GM12873 (cell line): ENCODE measurements around the gene TMEM140.

Experiments used
- TF ChIP-seq, protein P1 (sequence below): IDR thresholded peaks from 2 replicates; pipeline ENCODE4 v1.5.1; 2012; ENCODE audit warnings: low read depth, mild to moderate bottlenecking, moderate library complexity, low read length, control low read depth; ENCODE audit not compliant: insufficient read depth; ENCODE audit errors: missing control alignments

The TMEM140 gene

DNA sequence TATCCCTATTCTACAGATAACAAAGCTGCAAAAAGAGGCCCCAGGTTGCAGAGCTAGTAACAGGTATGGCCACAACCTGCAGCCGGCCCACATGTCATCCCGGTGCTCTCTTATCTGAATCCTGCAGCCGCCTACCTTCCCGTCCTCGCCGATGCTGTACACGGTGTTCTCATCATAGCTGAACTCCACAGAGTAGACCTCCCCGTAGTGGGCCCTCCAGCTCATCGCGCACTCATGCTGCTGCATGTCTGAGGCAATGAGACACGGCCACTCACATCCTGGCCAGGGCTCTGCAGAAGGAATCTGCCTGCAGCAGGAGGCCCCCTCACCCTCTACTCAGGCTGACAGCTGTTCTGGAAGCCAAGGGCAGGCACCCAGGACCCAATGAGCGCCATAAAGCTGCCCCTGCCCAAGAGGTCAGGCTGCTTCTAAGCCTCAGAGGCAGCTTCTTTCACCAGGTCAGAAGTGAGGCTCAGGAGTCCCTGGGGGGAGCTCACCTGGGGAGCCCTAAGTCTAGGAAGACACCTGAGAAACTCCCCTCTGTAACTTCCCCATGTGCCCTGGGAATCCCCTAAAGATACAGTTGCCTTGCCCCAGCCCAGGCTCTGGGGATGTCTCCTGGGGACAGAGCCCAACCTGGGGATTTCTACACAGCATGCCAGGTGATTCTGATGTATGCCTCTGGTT lies 40.6 kb downstream of the TMEM140 start:
- TF ChIP-seq, protein P1, sequence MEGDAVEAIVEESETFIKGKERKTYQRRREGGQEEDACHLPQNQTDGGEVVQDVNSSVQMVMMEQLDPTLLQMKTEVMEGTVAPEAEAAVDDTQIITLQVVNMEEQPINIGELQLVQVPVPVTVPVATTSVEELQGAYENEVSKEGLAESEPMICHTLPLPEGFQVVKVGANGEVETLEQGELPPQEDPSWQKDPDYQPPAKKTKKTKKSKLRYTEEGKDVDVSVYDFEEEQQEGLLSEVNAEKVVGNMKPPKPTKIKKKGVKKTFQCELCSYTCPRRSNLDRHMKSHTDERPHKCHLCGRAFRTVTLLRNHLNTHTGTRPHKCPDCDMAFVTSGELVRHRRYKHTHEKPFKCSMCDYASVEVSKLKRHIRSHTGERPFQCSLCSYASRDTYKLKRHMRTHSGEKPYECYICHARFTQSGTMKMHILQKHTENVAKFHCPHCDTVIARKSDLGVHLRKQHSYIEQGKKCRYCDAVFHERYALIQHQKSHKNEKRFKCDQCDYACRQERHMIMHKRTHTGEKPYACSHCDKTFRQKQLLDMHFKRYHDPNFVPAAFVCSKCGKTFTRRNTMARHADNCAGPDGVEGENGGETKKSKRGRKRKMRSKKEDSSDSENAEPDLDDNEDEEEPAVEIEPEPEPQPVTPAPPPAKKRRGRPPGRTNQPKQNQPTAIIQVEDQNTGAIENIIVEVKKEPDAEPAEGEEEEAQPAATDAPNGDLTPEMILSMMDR: no peak

DNA sequence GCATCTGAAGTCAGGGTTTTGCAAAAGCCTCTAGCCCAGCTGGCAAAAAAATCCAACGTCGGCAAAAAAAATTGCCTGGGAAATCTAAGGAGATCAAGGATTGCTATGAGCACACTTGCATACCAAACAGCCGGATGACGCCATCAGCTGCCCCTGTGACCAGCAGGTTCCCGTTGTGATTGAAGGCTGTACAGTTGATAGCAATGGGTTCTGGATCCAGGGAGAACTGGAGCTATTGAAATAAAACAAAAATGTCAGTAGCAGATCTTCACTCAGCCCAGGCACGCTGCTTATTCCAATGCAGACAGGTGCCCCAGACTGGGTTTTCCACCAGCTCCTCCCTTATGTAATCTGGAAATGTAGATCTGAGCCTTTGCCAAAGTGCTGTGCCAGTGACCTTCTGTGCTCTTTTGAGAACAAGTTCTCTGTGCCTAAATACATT lies 41.4 kb downstream of the TMEM140 start:
- TF ChIP-seq, protein P1: no peak

DNA sequence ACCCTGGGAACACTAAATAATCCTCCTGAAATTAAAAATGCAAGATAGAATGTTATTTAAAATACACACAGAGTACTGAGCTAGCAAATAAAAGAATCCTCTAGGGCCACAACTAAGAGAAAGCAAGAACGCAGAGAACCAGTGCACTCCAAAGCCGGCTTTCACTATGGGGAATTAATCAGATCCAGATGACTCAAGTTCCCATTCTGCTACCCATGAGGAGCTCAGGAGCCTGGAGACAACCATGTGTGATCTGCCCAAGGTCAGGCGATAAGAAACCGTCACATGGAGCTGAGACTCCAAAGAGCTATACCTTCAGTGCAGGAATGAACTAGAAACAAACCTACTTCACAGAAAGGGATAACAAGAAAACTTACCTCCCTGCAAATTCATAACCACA lies 42.1 kb downstream of the TMEM140 start:
- TF ChIP-seq, protein P1: no peak

DNA sequence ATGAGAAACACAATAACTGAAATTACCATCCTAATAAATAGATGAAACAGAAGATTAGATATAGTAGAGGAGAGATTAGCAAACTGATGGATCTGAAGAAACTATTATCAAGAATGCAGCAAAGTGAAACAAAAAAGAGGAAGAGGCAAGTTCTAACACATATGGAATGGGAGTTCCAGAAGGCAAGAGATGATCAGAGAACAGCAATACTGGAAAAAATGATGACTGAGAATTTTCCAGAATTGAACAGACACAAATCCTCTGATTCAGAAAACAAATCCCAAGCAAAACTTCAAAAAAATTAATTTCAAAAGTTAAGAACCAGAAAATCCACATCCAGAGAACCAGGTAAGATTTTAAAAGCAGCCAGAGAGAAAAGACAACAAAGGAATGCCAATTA lies 42.8 kb downstream of the TMEM140 start:
- TF ChIP-seq, protein P1: no peak

DNA sequence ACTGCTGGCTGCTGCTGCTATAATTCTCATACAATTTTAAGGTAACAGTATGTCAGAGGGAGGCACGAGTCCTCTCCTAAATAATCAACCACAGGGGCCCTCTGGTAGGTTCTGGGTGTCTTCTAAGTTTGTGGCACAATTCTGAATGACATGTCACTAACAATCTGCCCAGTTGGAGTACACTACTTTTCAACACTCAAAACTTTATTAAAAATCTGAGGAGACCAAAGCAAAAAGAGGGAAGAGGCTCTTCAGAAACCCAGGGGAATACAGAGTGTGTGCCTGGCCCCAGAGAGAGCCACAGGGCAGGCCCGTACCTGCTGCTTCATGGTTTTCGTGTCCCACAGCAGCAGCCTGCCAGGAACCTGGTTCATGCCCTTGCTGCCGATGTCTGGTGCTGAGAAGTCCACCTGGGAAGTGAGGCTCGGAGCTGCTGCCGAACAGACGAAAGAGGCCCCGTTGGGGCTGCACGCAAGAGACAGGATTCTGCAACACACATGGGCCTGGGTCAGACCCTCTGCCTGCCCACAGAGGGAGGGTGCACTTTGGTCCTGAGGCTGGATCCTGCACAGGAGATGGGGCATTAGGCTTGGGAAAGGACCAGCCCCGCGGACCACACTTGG lies 45.2 kb downstream of the TMEM140 start:
- TF ChIP-seq, protein P1: no peak

DNA sequence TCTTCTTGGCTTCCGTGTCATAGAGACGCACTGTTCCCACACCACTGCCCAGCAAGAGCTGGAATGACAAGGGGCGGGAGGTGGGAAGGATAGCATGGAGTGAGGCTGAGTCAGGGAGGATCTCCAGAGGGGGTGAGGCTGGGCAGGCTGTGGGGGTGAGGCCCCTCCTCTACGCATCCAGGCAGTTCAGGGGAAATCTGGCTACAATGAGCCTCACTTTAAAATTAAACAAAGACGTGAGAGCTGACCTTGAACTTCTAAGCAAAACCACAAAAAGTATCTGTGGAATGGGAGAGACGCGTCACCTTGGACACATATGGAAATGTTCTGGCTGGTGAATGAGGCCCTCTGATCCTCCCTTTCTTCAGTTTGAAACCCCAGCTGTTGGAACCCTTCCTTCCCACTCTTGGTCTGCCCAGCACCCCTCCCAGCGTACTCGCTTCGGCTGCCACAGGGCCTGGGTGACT lies 45.8 kb downstream of the TMEM140 start:
- TF ChIP-seq, protein P1: no peak

DNA sequence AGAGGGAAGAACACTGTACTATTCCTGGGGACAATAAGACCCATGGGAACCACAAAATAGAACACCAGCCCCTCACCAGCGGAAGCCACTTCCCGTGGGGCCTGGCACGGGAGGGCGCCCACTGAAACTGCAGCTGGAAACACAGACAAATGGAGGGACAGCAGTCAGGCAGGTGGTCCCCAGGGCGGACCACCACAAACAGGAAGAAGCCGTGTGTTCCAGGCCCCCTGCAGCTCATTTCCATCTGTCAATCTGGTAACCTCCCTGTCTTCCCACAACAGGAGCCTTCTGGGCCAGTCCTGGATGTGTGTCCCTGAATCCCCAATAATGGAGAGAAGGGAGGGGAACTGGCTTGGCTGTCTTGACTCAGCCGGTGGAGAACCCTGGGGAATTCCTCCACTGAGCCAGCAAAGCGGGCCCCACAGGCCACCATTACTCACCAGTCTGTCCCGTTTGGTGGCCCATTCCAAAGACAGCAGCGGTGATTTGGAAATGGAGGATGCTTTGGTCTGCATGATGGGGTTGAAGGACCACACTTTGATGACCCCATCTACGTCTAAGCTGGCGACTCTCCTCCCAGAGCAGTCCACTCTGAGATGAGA lies 46.7 kb downstream of the TMEM140 start:
- TF ChIP-seq, protein P1: no peak
